GM12875 (cell line): ENCODE data around the gene TMEM222.
"Not testable (repeated sequence)": the region's sequence is repeated elsewhere in the genome, so short reads cannot be mapped to it uniquely, and the experiment has no call there.

Source experiments
- H3K4me3 ChIP-seq: one replicate; pipeline ENCODE4 v1.5.1; 2011; ENCODE audit warnings: low read depth, low read length, control low read depth
- TF ChIP-seq, protein P1 (sequence below): IDR thresholded peaks from 2 replicates; pipeline ENCODE4 v1.5.1; 2011; ENCODE audit warnings: low read depth, mild to moderate bottlenecking, control low read depth, inconsistent platforms, low read length, moderate library complexity, borderline replicate concordance; ENCODE audit not compliant: insufficient read depth

Gene TMEM222

DNA sequence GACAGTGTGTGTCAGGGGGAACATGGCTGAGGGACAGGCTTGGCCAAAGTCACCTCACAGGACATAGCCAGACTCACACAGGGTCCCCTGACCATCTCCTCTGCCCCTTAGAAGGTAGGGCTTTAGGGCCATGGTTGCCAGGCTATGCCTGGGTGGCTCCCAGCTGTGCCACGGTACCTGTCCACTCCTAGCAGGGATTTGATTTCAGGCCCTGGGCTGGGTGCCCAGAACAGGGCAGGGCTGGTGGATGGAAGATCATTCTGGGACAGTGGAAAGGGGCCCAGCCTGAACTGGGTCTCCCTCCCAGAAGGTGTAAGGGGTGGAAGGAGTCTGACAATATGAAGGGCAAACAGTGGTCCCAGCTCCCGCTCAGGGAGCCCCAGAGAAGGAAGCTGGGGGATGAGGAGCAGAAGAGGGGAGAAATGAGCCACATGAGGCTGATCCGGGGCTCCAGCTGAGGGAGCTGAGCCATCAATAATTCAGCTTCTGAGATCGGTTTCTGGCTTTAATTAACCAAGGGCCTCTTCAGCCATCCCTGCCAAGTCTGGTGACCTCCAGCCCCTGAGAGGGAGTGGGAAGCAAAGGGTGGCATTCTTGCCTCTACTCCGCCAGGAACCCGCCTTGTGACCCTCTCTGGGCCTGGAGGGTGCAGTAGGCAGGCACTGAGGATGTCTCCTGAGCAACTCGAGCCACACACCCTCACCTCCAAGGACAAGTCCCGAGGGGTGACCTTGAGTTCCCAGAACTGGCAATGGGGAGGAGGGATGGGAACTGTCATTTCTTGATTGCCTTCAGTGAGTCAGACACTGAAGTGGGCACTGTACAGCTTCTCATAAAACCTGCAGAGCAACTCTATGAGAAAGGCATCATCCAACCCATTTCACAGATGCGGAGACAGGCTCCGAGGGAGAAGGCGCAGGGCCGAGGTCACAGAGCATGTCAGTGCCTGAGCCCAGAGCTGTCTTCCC is 59.1 kb downstream of the TMEM222 start:
- TF ChIP-seq, protein P1, sequence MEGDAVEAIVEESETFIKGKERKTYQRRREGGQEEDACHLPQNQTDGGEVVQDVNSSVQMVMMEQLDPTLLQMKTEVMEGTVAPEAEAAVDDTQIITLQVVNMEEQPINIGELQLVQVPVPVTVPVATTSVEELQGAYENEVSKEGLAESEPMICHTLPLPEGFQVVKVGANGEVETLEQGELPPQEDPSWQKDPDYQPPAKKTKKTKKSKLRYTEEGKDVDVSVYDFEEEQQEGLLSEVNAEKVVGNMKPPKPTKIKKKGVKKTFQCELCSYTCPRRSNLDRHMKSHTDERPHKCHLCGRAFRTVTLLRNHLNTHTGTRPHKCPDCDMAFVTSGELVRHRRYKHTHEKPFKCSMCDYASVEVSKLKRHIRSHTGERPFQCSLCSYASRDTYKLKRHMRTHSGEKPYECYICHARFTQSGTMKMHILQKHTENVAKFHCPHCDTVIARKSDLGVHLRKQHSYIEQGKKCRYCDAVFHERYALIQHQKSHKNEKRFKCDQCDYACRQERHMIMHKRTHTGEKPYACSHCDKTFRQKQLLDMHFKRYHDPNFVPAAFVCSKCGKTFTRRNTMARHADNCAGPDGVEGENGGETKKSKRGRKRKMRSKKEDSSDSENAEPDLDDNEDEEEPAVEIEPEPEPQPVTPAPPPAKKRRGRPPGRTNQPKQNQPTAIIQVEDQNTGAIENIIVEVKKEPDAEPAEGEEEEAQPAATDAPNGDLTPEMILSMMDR: no peak
- no peak overlapping the region for H3K4me3 ChIP-seq

DNA sequence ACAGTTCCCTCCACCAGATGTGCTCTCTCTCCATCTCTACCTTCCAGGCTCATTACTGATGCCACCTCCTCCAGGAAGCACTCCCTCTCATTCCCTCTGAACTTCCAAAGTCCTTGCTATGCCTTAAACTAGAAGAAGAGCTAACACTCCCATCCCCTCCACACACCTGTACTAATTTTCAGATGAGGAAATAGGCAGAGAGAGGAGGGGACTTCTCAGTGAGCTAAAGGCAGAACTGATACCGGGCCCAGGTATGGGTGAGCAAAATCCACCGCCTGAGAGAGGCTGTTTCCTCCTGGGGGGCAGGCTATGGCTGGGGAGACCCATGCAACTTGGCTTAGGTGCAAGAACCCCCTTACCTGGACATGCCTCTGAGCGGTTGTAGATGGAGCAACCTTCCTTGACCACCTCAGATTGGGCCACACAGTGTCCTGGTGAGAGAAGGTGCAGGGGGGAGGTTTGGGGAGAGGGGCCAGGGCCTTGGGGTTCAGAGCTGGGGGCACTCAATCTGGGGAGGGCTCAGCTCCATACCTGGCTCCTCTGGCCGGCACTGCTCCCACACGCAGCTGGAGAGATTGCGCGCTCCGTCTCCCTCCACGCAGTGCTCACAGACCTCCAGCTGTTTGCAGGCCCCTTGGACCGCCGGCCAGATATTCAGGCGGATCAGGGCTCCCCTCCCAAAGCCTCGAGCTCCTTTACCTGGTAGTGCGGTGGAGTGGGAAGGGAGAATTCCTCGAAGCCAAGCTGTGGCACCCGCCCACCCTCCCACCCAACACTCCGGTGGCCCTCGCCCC is 60.2 kb downstream of the TMEM222 start:
- TF ChIP-seq, protein P1: no peak
- no peak overlapping the region for H3K4me3 ChIP-seq

DNA sequence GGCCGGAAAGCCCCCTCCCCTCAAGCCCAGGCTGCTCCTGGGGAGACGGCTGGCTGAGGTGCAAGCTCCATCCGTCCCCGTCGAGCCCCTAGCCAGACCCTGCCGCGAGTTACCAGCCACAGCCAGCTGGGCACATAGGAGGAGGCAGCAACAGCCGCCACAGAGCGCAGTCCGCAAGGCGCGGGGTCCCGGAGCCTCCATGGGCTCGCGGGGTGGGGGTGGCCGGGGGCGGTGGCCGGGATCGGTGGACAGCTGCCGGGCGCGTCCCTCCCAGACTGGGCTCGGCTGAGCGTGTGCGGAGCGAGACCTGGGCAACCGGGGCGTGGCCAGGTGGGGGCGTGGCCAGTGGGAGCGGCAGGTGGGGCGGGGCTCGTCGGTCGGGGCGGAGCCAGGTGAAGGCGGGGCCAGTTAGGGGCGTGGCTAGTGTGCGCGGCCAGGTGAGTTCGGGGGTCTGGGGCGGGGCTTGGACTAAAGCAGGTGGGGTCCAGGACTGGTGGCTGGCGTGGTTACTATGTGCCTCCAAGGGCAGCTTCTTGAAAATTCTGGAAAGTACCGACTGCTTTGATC is 61.2 kb downstream of the TMEM222 start, which contains the start of gene CD164L2:
Gene CD164L2, minus strand, starts transcription at position 295 of the 567 bp plus-strand sequence. Its CDS starts 94 bp downstream, at position 201.
- no peak within 1 kb of the TSS for H3K4me3 ChIP-seq
- TF ChIP-seq, protein P1: no peak

DNA sequence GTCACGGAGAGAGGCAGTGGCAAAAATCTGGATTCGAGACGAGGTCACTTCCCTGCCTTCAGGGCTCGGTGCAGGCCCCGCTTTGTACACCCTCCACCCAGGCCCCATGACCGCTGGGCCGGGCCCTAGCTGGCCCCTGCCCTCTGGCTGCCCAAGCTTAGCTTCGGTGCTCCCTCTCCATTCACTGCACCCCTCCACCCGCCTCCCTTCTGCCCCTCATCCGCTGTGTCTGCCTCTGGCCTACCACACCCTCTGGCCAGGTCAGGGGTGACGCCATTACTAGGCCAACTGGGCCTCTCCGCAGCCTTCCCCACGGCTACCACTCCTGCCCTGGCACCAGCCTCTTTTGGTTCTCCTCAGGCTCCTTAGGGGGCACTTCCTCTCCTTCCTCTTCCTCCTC is 61.7 kb downstream of the TMEM222 start:
- H3K4me3 ChIP-seq: no peak overlapping the region
- TF ChIP-seq, protein P1: no peak

DNA sequence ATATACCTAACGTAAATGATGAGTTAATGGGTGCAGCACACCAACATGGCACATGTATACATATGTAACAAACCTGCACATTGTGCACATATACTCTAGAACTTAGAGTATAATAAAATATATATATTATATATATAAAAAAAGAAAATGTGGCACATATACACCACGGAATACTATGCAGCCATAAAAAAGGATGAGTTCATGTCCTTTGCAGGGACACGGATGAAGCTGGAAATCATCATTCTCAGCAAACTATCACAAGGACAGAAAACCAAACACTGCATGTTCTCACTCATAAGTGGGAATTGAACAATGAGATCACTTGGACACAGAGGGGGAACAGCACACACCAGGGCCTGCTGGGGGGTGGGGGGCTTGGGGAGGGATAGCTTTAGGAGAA is 62.8 kb downstream of the TMEM222 start:
- not testable (repeated sequence) for H3K4me3 ChIP-seq
